Testis (tissue), 3 donors: ENCODE measurements around the gene GRID2. TPM values are rescaled to one million over a fixed set of nuclear protein-coding genes. Genes with fewer than 3 reads are reported as not detected.

Experiments
- DNase-seq: peaks from one replicate; pipeline ENCODE4 v3.0.0-alpha.2; 2019
- H3K27ac ChIP-seq, 2 donors: fragments of 200-600 bp; sonication (generic); one replicate each; pipeline ENCODE4 v1.5.1; 2019
- H3K27me3 ChIP-seq: fragments of 200-600 bp; sonication (generic); one replicate; pipeline ENCODE4 v1.5.1; 2019
- H3K36me3 ChIP-seq: fragments of 200-600 bp; sonication (generic); one replicate; pipeline ENCODE4 v1.5.1; 2017; ENCODE audit warnings: low read depth; ENCODE audit errors: missing control alignments
- H3K4me1 ChIP-seq: fragments of 200-600 bp; sonication (generic); one replicate; pipeline ENCODE4 v1.5.1; 2019
- H3K4me3 ChIP-seq, 2 donors: fragments of 200-600 bp; sonication (generic); one replicate each; pipeline ENCODE4 v1.5.1; 2017 to 2019
- H3K9me3 ChIP-seq: fragments of 200-600 bp; sonication (generic); one replicate; pipeline ENCODE4 v1.5.1; 2017
- POLR2A ChIP-seq: fragments of 450-650 bp; IDR thresholded peaks from one replicate; pipeline ENCODE4 v1.6.1; 2017; ENCODE audit warnings: antibody characterized with exemption, mild to moderate bottlenecking, moderate library complexity
- WGBS, 2 donors: methylation state at CpG; one replicate each; pipeline ENCODE4 v1.1.5; 2018; 5-methylcytosine and 5-hydroxymethylcytosine counted together
- intact Hi-C: fragments of 100-400 bp; cut with DNase I; formaldehyde crosslinking; loops from one replicate; pipeline ENCODE4 v1.15.1; 2023; ENCODE audit warnings: low total_unique reads
- polyA plus RNA-seq: library from polyadenylated mRNA; stranded (reverse); fragments of 350-450 nt; fragmentation: Illumina TruSeq; extraction: RNeasy Lipid Tissue Mini Kit (QIAGEN cat#74804); gene quantifications from one replicate; pipeline ENCODE4 v1.2.3, GENCODE V29; 2014; ENCODE audit warnings: low read depth, low replicate concordance; ENCODE audit not compliant: insufficient read depth
- total RNA-seq, 2 donors: library from RNA; depleted of rRNA; stranded (reverse); fragments of >200 nt; gene quantifications; one replicate each; pipeline ENCODE4 v1.2.3, GENCODE V29; 2016
- TF ChIP-seq, protein P1 (sequence below), 3 experiments: fragments of 450-650 bp in 2 of 3; fragments of 200-600 bp in 1 of 3; sonication (generic) in 1 of 3; IDR thresholded peaks; one replicate each; pipeline ENCODE4 v1.5.1; 2016 to 2019; ENCODE audit warnings: antibody characterized with exemption in 3 of 3, mild to moderate bottlenecking in 2 of 3, moderate library complexity in 1 of 3

The GRID2 gene
- total and polyA plus RNA-seq, 3 donors from 2014 or later: 27.1 to 34.6 (median 32.7) TPM

DNA sequence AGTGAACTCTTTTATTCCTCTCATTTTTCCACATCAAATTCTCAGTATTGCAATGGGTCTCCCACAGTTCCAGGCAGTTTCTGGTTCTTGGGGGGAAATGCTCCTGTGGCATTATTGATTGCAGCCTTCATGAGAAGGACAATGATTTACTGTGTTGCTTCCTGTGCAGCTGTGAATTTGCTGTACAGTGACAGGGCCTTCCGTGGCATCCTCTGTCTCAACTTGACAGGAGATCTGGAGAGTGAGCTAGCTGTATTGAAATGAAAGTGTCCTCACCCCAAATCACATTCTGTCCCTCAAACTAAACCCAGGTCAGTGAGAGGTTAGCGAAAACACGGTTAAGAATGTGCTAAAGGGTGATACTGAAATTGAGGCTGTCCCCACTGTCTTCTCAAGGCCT is 1447.6 kb downstream of the GRID2 start:
- DNase-seq: no peak

DNA sequence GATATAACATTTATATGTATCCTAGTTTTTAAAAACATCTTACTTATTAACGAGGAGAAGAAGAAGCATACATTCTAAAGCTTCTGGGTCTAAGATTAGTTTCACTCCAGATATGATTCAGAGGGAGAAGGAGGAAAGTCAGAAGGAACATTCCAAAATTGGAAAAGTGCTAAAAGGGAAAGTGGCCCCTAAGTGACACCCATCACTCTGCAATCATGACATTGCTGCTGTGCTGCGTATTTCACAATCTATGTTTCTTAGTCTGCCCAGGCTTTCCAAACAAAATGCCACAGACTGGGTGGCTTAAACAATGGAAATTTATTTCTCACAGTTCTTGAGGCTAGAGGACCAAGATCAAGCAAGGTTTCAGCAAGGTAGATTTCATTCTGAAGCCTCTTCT is 1452.3 kb downstream of the GRID2 start:
- intact Hi-C loops: no loop called here
- H3K4me3 ChIP-seq: no peak overlapping the region
- TF ChIP-seq POLR2A: no peak
- TF ChIP-seq, protein P1, sequence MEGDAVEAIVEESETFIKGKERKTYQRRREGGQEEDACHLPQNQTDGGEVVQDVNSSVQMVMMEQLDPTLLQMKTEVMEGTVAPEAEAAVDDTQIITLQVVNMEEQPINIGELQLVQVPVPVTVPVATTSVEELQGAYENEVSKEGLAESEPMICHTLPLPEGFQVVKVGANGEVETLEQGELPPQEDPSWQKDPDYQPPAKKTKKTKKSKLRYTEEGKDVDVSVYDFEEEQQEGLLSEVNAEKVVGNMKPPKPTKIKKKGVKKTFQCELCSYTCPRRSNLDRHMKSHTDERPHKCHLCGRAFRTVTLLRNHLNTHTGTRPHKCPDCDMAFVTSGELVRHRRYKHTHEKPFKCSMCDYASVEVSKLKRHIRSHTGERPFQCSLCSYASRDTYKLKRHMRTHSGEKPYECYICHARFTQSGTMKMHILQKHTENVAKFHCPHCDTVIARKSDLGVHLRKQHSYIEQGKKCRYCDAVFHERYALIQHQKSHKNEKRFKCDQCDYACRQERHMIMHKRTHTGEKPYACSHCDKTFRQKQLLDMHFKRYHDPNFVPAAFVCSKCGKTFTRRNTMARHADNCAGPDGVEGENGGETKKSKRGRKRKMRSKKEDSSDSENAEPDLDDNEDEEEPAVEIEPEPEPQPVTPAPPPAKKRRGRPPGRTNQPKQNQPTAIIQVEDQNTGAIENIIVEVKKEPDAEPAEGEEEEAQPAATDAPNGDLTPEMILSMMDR (IDR thresholded peaks at IDR 0.05): no peak
- no peaks in the 10 kb centered on the region for H3K4me1 ChIP-seq
- no peaks in the 10 kb centered on the region for H3K9me3 ChIP-seq
- WGBS, 2 donors: 89 to 90% methylated on average over 2 of the region's 2 CpGs
- DNase-seq: no peak
- H3K36me3 ChIP-seq: no peaks in the 10 kb centered on the region
- no peak overlapping the region for H3K27ac ChIP-seq
- H3K27me3 ChIP-seq: no peaks in the 10 kb centered on the region

More for the DNA sequence above, 1447.6 kb downstream of the GRID2 start:
- Histone ChIP-seq H3K9me3 (no peaks in the 10 kb centered on the region), H3K27me3 (no peaks in the 10 kb centered on the region), H3K36me3 (no peaks in the 10 kb centered on the region), H3K27ac (no peak overlapping the region), H3K4me3 (no peak overlapping the region), H3K4me1 (no peaks in the 10 kb centered on the region)
- intact Hi-C loops: no loop called here
- WGBS, 2 donors: 66 to 67% methylated on average over 3 of the region's 3 CpGs
- TF ChIP-seq POLR2A: no peak
- TF ChIP-seq, protein P1 (IDR thresholded peaks at IDR 0.05): no peak

DNA sequence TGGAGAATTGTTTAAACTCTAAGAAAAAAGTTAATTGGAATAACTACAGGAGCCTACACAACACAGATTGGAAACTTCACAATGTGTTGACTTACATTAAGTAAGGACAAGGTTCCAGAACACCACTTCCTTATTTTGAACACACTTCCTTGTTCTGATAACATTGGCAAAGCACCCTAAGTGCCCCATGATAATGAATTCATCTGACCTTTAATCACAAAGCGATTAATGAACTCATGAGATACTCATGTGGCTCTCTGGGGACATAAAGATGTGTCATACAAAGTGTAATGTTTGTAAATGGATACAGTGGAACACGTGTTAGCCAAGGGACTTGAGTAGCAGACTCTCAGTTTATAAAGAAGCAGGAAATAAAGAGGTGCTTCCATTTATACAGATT is 1455.7 kb downstream of the GRID2 start:
- WGBS, 2 donors: 58 to 59% methylated on average over 2 of the region's 2 CpGs
- H3K27ac ChIP-seq: no peak overlapping the region
- H3K36me3 ChIP-seq: no peaks in the 10 kb centered on the region
- intact Hi-C loops: no loop called here
- H3K9me3 ChIP-seq: no peaks in the 10 kb centered on the region
- no peak overlapping the region for H3K4me3 ChIP-seq
- no peaks in the 10 kb centered on the region for H3K4me1 ChIP-seq
- no peaks in the 10 kb centered on the region for H3K27me3 ChIP-seq
- DNase-seq: no peak
- TF ChIP-seq, protein P1 (IDR thresholded peaks at IDR 0.05): no peak
- no peak for TF ChIP-seq POLR2A

DNA sequence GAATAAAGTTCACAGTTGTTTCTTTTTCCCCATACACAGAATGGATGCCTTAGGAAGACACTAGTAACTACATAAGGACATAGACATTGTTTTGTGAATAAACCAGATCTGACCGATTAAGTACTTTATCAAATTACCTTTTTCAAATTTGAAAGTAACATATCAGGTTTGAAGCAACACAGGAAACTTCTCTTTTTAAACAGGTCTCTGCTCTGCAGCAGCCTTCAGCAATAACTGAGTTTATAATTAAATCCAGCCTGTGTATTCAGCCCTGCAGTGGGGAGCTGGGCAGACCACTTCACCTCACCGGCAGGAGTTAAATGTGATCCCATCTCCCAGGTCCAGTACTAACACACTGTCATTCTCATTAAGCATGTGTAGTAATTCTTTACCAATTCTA is 1456.5 kb downstream of the GRID2 start:
- Histone ChIP-seq H3K4me1 (no peaks in the 10 kb centered on the region), H3K36me3 (no peaks in the 10 kb centered on the region), H3K27me3 (no peaks in the 10 kb centered on the region), H3K27ac (no peak overlapping the region), H3K4me3 (no peak overlapping the region), H3K9me3 (no peaks in the 10 kb centered on the region)
- TF ChIP-seq POLR2A: no peak
- TF ChIP-seq, protein P1 (IDR thresholded peaks at IDR 0.05): no peak
- WGBS, 2 donors: 89 to 91% methylated on average over 2 of the region's 2 CpGs
- intact Hi-C loops: no loop called here
- no peak for DNase-seq

DNA sequence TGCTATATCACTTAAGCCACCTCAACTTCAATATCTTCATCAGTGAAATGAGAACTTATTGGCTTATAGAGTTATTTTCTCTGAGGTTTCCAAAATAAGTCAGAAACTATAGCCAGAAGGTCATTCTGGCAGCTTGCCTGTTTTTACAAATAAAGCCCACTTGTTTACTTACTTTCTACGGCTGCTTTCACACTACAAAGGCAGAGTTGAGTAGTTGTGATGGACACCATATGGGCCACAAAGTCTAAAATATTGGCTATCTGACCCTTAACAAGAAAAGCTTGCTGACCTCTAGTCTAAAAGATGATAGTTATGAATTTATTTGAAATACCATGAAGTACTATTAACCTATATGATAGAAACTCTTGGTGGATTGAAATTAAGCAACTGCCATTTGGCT is 1457.5 kb downstream of the GRID2 start:
- no peak for TF ChIP-seq POLR2A
- TF ChIP-seq, protein P1 (IDR thresholded peaks at IDR 0.05): no peak
- H3K4me3 ChIP-seq: no peak overlapping the region
- whole genome bisulfite sequencing, 2 donors: 43 to 53% methylated on average over 1 of the region's 1 CpG
- H3K27me3 ChIP-seq: no peaks in the 10 kb centered on the region
- no peak for DNase-seq
- H3K27ac ChIP-seq: no peak overlapping the region
- no peaks in the 10 kb centered on the region for H3K4me1 ChIP-seq
- intact Hi-C loops: no loop called here
- H3K36me3 ChIP-seq: no peaks in the 10 kb centered on the region
- H3K9me3 ChIP-seq: no peaks in the 10 kb centered on the region
